GM12878 (cell line): ENCODE measurements around the gene LONRF2. TPM values are rescaled to one million over a fixed set of nuclear protein-coding genes. Genes with fewer than 3 reads are reported as not detected.

Experiments
- ATAC-seq: fragments of 200-7000 bp; cut with Tn5 transposase; 3 replicates; pipeline ENCODE4 v1.9.1; 2020; ENCODE audit warnings: mild to moderate bottlenecking, moderate library complexity
- BruUV-seq: library from RNA; stranded (reverse); fragments of 400-500 nt; replicated peaks from 2 replicates; lab custom pipeline; 2021; lab: Mats Ljungman, UMichigan
- CTCF ChIA-PET: fragments of 300-600 bp; sonication (Branson Sonifier 250); formaldehyde crosslinking; extraction: SDS; loops from one replicate; lab custom pipeline; 2021; ENCODE audit warnings: inconsistent platforms; lab: Yijun Ruan, JAX
- POLR2A ChIA-PET: fragments of 350-600 bp; formaldehyde crosslinking; extraction: SDS; loops from one replicate; lab custom pipeline; 2021; ENCODE audit warnings: inconsistent platforms; lab: Charles Lee
- RAD21 ChIA-PET: fragments of 300-600 bp; sonication (Branson Sonifier 250); formaldehyde crosslinking; loops from one replicate; lab custom pipeline; 2023; ENCODE audit warnings: antibody characterized with exemption; ENCODE audit not compliant: unreplicated experiment; lab: Charles Lee
- SMC1A ChIA-PET: fragments of 300-600 bp; sonication (Branson Sonifier 250); formaldehyde crosslinking; loops from one replicate; lab custom pipeline; 2023; ENCODE audit not compliant: unreplicated experiment, uncharacterized antibody; lab: Charles Lee
- DNase-seq: peaks from one replicate; pipeline ENCODE4 v3.0.0-alpha.2; 2011; ENCODE audit warnings: low read depth, low spot score
- FAIRE-seq: peaks from 3 replicates; lab custom pipeline; 2011; peaks lifted over from hg19 to GRCh38; lab: Jason Lieb, UNC
- H2AFZ ChIP-seq: 2 replicates; pipeline ENCODE4 v1.6.0; 2011; ENCODE audit warnings: low read depth, low read length, control low read depth; ENCODE audit not compliant: control insufficient read depth
- H3K27ac ChIP-seq: 2 replicates; pipeline ENCODE4 v1.5.1; 2011; ENCODE audit warnings: control low read depth; ENCODE audit not compliant: control insufficient read depth, insufficient read depth
- H3K27me3 ChIP-seq, 2 experiments: replicated peaks in 1 of 2; 2 replicates each; pipeline versions ENCODE4 v1.6.0 to v1.6.1; 2011; ENCODE audit warnings: low read length in 1 of 2; ENCODE audit not compliant: control insufficient read depth in 2 of 2, insufficient read depth in 2 of 2
- H3K36me3 ChIP-seq, 2 experiments: 2 replicates each; pipeline ENCODE4 v1.5.1; 2011; ENCODE audit warnings: low read length in 1 of 2; ENCODE audit not compliant: control insufficient read depth in 2 of 2, insufficient read depth in 2 of 2
- H3K4me1 ChIP-seq: 2 replicates; pipeline ENCODE4 v1.6.1; 2011; ENCODE audit warnings: mild to moderate bottlenecking, low read length, moderate library complexity, mixed read lengths; ENCODE audit not compliant: control insufficient read depth, insufficient read depth
- H3K4me2 ChIP-seq: 2 replicates; pipeline ENCODE4 v1.6.0; 2011; ENCODE audit warnings: control low read depth; ENCODE audit not compliant: control insufficient read depth, insufficient read depth
- H3K4me3 ChIP-seq: fragments of 200-600 bp; sonication (generic); 2 replicates; pipeline ENCODE4 v1.5.1; 2016
- H3K79me2 ChIP-seq: 2 replicates; pipeline ENCODE4 v1.6.0; 2011; ENCODE audit warnings: low read length; ENCODE audit not compliant: control insufficient read depth, insufficient read depth
- H3K9ac ChIP-seq: 2 replicates; pipeline ENCODE4 v1.8.0; 2011; ENCODE audit warnings: low read length, control low read depth, mixed read lengths; ENCODE audit not compliant: control insufficient read depth, insufficient read depth
- H3K9me3 ChIP-seq: replicated peaks from 3 replicates; pipeline ENCODE4 v1.5.1; 2011; ENCODE audit warnings: mild to moderate bottlenecking, low read length; ENCODE audit not compliant: control insufficient read depth, insufficient read depth
- H4K20me1 ChIP-seq: 2 replicates; pipeline ENCODE4 v1.6.0; 2011; ENCODE audit not compliant: control insufficient read depth, insufficient read depth
- ATF2 ChIP-seq: IDR thresholded peaks from 2 replicates; pipeline ENCODE4 v1.6.1; 2012; ENCODE audit warnings: low read length, inconsistent platforms
- KDM1A ChIP-seq: fragments of 200-600 bp; sonication (generic); IDR thresholded peaks from 2 replicates; pipeline ENCODE4 v1.6.1; 2016; ENCODE audit warnings: borderline replicate concordance
- NFIC ChIP-seq: IDR thresholded peaks from 2 replicates; pipeline ENCODE4 v1.6.1; 2012; ENCODE audit warnings: low read depth, mild to moderate bottlenecking, inconsistent platforms, low read length, moderate library complexity
- NR2C2 ChIP-seq: IDR thresholded peaks from 2 replicates; pipeline ENCODE4 v1.6.1; 2011; ENCODE audit warnings: borderline replicate concordance, low read depth; ENCODE audit not compliant: control insufficient read depth, insufficient read length
- POLR2AphosphoS5 ChIP-seq: IDR thresholded peaks from 2 replicates; pipeline ENCODE4 v1.6.1; 2011; ENCODE audit warnings: mild to moderate bottlenecking, low read length, inconsistent platforms
- RAD21 ChIP-seq: IDR thresholded peaks from 2 replicates; pipeline ENCODE4 v1.6.1; 2011; ENCODE audit warnings: mild to moderate bottlenecking, low read depth, low read length, moderate library complexity; ENCODE audit not compliant: insufficient read depth
- SMC3 ChIP-seq: IDR thresholded peaks from 2 replicates; pipeline ENCODE4 v1.6.1; 2011; ENCODE audit warnings: low read length, improper control_type of control experiment, borderline replicate concordance
- ZBTB33 ChIP-seq: fragments of 450-650 bp; IDR thresholded peaks from 2 replicates; pipeline ENCODE4 v1.6.1; 2017; ENCODE audit warnings: mild to moderate bottlenecking
- WGBS: methylation state at CpG from one replicate; pipeline ENCODE4 v1.1.6; 2016; ENCODE audit warnings: low lambda C conversion rate; ENCODE audit not compliant: insufficient replicate concordance, insufficient coverage; ENCODE audit errors: missing lambda C conversion rate; 5-methylcytosine and 5-hydroxymethylcytosine counted together
- in situ Hi-C: fragments of 300-500 bp; cut with MboI; formaldehyde crosslinking; loops from 9 replicates; pipeline ENCODE4 v1.14.3; 2018; ENCODE audit warnings: mixed read lengths
- intact Hi-C: fragments of 100-400 bp; cut with micrococcal nuclease; formaldehyde crosslinking; loops from one replicate; pipeline ENCODE4 v1.14.2; 2022; ENCODE audit not compliant: unreplicated experiment
- polyA plus RNA-seq, 11 experiments: library from polyadenylated mRNA; depleted of rRNA in 4 of 11; unstranded in 6 of 11; stranded (reverse) in 5 of 11; fragments of >200 nt; fragmentation: Nextera tagmentation in 4 of 11; fragmentation: Illumina TruSeq in 1 of 11; extraction: Ambion mirVana in 4 of 11; extraction: Trizol in 1 of 11; gene quantifications; 1 replicate in 1 of 11; 2 replicates in 10 of 11; pipeline versions ENCODE4 v1.2.1 to v1.2.3, GENCODE V29; 2011 to 2016; ENCODE audit warnings: inconsistent platforms in 2 of 11, missing spikeins in 2 of 11, low read depth in 1 of 11
- total RNA-seq, 4 experiments: library from RNA; depleted of rRNA in 3 of 4; stranded (reverse); fragments of >200 nt in 3 of 4; fragmentation: Illumina TruSeq in 1 of 4; extraction: Trizol in 1 of 4; gene quantifications; 2 replicates each; pipeline versions ENCODE4 v1.2.1 to v1.2.3, GENCODE V29; 2013 to 2021

The LONRF2 gene
- total and polyA plus RNA-seq, 10 of the 15 experiments (the other 5 are each of a cell fraction or from before 2014, with no cell fraction given) = under 0.01 to 0.04 (median 0.01) TPM; not detected in 4

GRCh38 chr2:100297511-100297910, 24.8 kb downstream of the LONRF2 start:
- ChIA-PET POLR2A (no interaction called here), RAD21 (no interaction called here), CTCF (interaction anchor here (0.7 to 1.6 kb wide), 2 partner anchors 10 to 35 kb away, joined by 3 read pairs; no protein-coding TSS in a partner anchor), SMC1A (no interaction called here)
- WGBS = 62% methylated on average over 3 of the region's 3 CpGs
- Histone ChIP-seq H3K9me3 (no peaks in the 10 kb centered on the region), H3K4me3 (no peak overlapping the region), H3K9ac (no peak overlapping the region), H3K27ac (no peak overlapping the region), H3K4me2 (no peak overlapping the region), H3K4me1 (no peaks in the 10 kb centered on the region), H3K27me3 (no peaks in the 10 kb centered on the region), H3K36me3 (no peaks in the 10 kb centered on the region), H4K20me1 (no peaks in the 10 kb centered on the region), H3K79me2 (no peaks in the 10 kb centered on the region), H2AFZ (no peak overlapping the region)
- intact Hi-C loops = no loop called here
- ATAC-seq (no peak), DNase-seq (no peak), FAIRE-seq (no peak)
- BruUV-seq = no TSS peak
- TF ChIP-seq ZBTB33 (no peak), NFIC (no peak), POLR2AphosphoS5 (no peak), SMC3 (no peak), RAD21 (no peak), NR2C2 (no peak), ATF2 (no peak), KDM1A (no peak)
- in situ Hi-C loops = no loop called here
